Right atrium auricular region (tissue), 2 donors: Measurements from ENCODE around the gene RRP7A. TPM values are rescaled to one million over a fixed set of nuclear protein-coding genes. Genes with fewer than 3 reads are reported as not detected.
A peak's percentile ranks its signal among the peaks of the same experiment; 100 is the strongest.
"Not testable (repeated sequence)": the region's sequence is repeated elsewhere in the genome, so short reads cannot be mapped to it uniquely, and the experiment has no call there.

Experiments used
- DNase-seq: peaks from one replicate; pipeline ENCODE4 v3.0.0-alpha.2; 2019; ENCODE audit warnings: low spot score
- H3K27ac ChIP-seq, 2 donors: fragments of 200-600 bp; sonication (generic); 1 replicate in 1 of 2; 2 replicates in 1 of 2; pipeline ENCODE4 v1.5.1; 2016 to 2019
- H3K27me3 ChIP-seq, 2 donors: fragments of 200-600 bp; sonication (generic); one replicate each; pipeline versions ENCODE4 v1.5.1 to v1.6.0; 2017 to 2019
- H3K36me3 ChIP-seq: fragments of 200-600 bp; sonication (generic); one replicate; pipeline ENCODE4 v1.5.1; 2016
- H3K4me1 ChIP-seq, 2 donors: fragments of 200-600 bp; sonication (generic); one replicate each; pipeline versions ENCODE4 v1.5.1 to v1.6.0; 2017 to 2019
- H3K4me3 ChIP-seq, 2 donors: fragments of 200-600 bp; sonication (generic); 1 replicate in 1 of 2; 2 replicates in 1 of 2; pipeline ENCODE4 v1.5.1; 2017 to 2019; ENCODE audit warnings: mild to moderate bottlenecking in 1 of 2, moderate library complexity in 1 of 2
- H3K9me3 ChIP-seq, 2 donors: fragments of 200-600 bp; sonication (generic); one replicate each; pipeline ENCODE4 v1.5.1; 2019
- total RNA-seq, 2 donors: library from RNA; depleted of rRNA; stranded (reverse); fragments of >200 nt; gene quantifications; one replicate each; pipeline ENCODE4 v1.1.0, GENCODE V29; 2016
- TF ChIP-seq, protein P1 (sequence below), 2 donors: fragments of 200-600 bp; sonication (generic); IDR thresholded peaks; one replicate each; pipeline ENCODE4 v1.5.1; 2019; ENCODE audit warnings: antibody characterized with exemption in 2 of 2

RRP7A gene
- total RNA-seq, 2 donors from 2014 or later: 12.9 to 19.4 TPM

DNA sequence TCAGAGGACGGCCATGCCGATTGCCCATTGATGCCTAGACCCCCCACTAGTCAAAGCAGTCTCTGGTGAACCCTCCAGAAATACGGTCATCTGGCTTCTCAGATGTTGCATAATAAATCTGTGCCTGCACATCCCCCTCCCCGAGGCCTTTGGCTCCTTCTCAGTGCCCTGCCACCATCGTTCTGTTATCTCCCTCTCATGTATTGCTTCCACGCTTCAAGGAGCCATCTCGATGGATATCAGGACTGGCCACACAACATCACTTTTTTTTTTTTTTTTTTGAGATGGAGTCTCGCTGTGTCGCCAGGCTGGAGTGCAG, 1.6 kb upstream of the RRP7A start:
- DNase-seq: no peak
- no peaks in the 10 kb centered on the region for H3K9me3 ChIP-seq

DNA sequence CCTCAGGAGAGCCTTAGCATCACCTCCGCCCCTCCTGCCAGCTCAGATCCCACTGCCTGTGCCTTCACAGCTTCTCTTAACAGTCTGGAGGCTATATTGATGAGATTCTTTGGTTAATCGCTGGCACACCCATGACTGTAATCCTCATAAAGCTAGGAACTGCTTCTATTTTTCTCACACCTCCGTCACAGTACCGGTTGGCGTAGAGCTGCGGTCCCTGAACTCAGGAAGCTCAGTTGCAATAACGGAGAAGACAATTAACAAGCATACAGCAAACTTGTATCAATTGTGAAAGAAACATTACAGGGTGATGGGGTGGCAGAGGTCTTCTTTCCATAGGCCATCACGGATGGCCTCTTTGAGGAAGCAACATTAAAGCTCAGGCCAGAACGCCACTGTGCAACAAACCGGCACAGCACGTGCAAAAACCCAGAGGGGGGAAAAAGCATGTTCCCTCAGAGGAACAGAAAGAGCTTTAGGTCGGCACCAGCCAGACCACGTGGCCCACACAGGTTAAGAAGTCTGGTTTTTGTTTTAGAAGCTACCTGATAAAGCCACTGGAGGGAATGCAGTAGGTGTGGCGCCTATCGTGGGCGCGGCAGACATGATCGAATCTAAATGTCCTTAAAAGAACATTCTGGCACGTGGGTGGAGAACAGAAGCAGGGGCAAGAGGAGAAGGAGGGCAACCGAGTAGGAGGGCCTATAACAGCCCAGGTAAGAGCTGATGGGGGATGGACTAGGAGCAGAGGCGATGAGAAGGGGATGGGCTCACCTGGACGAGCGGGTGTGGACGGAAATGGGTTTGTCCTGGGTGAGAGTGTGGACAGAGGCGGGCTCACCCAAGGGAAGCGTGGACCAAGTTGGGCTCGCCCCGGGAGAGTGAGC, 715 bp downstream of the RRP7A start:
- H3K27me3 ChIP-seq, H3K9me3 ChIP-seq, DNase-seq, H3K4me1 ChIP-seq, H3K36me3 ChIP-seq: not testable (repeated sequence)
- H3K4me3 ChIP-seq: peak overlapping the region; percentile 89 to 99
- peak overlapping the region; percentile 76 to 81 for H3K27ac ChIP-seq

More for the DNA sequence above, 1.6 kb upstream of the RRP7A start:
- TF ChIP-seq, protein P1, sequence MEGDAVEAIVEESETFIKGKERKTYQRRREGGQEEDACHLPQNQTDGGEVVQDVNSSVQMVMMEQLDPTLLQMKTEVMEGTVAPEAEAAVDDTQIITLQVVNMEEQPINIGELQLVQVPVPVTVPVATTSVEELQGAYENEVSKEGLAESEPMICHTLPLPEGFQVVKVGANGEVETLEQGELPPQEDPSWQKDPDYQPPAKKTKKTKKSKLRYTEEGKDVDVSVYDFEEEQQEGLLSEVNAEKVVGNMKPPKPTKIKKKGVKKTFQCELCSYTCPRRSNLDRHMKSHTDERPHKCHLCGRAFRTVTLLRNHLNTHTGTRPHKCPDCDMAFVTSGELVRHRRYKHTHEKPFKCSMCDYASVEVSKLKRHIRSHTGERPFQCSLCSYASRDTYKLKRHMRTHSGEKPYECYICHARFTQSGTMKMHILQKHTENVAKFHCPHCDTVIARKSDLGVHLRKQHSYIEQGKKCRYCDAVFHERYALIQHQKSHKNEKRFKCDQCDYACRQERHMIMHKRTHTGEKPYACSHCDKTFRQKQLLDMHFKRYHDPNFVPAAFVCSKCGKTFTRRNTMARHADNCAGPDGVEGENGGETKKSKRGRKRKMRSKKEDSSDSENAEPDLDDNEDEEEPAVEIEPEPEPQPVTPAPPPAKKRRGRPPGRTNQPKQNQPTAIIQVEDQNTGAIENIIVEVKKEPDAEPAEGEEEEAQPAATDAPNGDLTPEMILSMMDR (IDR thresholded peaks at IDR 0.05): no peak
- Histone ChIP-seq H3K4me3 (no peak overlapping the region), H3K27ac (no peak overlapping the region), H3K27me3 (no peaks in the 10 kb centered on the region), H3K4me1 (peaks cover 0 to 10% of the 10 kb centered on the region in 2 donors), H3K36me3 (no peaks in the 10 kb centered on the region)

DNA sequence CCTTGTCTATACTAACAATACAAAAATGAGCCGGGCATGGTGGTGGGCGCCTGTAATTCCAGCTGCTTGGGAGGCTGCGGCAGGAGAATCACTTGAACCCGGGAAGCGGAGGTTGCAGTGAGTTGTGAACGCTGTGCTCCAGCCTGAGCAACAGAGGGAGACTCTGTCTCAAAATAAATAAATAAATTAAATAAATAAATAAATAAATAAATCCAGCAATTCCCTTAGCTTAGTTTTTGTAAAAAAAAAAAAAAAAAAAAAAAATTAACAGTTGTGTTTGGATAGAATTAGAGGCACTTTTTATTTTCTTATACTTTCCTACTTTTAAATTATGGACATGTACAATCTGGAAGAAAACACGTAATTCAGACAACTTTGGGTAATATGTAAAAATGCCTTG, 2.5 kb downstream of the RRP7A start:
- not testable (repeated sequence) for DNase-seq, H3K4me3 ChIP-seq, H3K27me3 ChIP-seq, H3K9me3 ChIP-seq, H3K27ac ChIP-seq, H3K36me3 ChIP-seq
- peaks cover 0 to 15% of the 10 kb centered on the region in 2 donors for H3K4me1 ChIP-seq

DNA sequence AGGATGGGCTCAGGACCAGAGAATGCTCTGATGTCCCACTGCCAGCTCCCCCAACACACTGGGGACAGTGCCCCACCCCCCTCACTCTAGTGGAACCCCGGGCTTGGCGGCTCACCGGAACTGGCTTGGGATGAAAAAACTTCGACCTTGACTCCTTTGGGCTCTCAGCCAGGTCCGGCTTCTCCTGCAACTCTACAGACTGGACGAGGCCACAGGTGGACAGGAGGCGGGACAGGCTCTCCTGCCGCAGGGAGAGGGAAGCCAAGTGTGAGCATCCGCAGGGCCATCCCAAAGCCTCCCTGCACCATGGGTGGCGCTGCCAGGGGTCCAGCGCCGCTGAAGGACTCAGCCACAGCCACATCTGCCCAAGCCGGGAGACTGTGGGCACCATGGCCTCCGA, 3.7 kb downstream of the RRP7A start:
- H3K27ac ChIP-seq: no peak overlapping the region
- TF ChIP-seq, protein P1 (IDR thresholded peaks at IDR 0.05): no peak
- H3K9me3 ChIP-seq: no peaks in the 10 kb centered on the region
- peaks cover 0 to 15% of the 10 kb centered on the region in 2 donors for H3K4me1 ChIP-seq
- no peaks in the 10 kb centered on the region for H3K27me3 ChIP-seq
- no peak overlapping the region for H3K4me3 ChIP-seq
- DNase-seq: no peak
- H3K36me3 ChIP-seq: peaks cover 8% of the 10 kb centered on the region

DNA sequence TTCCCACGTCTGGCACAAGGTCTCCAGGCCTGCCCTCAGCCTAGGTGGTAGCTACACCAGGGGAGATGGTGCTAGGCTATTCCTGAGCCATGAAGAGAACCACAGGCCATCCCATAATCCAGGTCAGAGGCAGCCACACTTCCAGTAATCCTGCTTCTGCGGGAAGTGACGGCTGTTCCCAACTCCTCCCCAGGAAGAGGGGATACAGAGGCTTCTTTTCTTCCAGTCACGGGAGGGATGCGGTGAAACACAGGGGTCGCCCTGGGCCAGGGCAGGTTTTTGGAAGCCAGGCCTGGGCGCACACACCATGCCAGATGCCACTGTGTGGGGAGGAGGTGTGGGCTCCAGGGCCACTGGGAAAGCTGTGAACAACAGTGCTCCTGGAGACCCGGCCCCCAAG, 4.3 kb downstream of the RRP7A start:
- H3K36me3 ChIP-seq, H3K9me3 ChIP-seq, H3K27me3 ChIP-seq, H3K4me3 ChIP-seq, DNase-seq, H3K27ac ChIP-seq: not testable (repeated sequence)
- peaks cover 0 to 14% of the 10 kb centered on the region in 2 donors for H3K4me1 ChIP-seq

DNA sequence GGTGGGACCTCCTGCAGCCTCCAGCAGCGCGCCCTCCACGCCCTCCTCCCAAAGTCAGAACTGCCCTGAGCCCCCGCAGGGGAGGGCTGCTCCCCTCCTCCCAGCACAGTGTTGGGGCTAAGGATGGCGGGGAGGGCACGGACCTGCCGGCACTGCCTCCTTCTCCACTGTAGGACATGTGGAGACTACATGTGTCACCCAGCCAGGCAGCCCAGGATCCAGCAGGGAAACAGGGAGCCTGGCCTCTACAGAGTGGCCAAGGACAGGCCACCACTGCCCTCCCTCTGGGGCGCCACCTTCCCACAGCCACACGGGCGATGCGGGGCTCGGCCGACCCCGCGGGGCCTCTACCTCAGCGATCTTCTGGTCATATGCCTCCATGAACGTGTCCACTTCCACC, 5.3 kb downstream of the RRP7A start:
- not testable (repeated sequence) for H3K36me3 ChIP-seq, DNase-seq, H3K9me3 ChIP-seq, H3K4me3 ChIP-seq, H3K27me3 ChIP-seq, H3K27ac ChIP-seq, H3K4me1 ChIP-seq

DNA sequence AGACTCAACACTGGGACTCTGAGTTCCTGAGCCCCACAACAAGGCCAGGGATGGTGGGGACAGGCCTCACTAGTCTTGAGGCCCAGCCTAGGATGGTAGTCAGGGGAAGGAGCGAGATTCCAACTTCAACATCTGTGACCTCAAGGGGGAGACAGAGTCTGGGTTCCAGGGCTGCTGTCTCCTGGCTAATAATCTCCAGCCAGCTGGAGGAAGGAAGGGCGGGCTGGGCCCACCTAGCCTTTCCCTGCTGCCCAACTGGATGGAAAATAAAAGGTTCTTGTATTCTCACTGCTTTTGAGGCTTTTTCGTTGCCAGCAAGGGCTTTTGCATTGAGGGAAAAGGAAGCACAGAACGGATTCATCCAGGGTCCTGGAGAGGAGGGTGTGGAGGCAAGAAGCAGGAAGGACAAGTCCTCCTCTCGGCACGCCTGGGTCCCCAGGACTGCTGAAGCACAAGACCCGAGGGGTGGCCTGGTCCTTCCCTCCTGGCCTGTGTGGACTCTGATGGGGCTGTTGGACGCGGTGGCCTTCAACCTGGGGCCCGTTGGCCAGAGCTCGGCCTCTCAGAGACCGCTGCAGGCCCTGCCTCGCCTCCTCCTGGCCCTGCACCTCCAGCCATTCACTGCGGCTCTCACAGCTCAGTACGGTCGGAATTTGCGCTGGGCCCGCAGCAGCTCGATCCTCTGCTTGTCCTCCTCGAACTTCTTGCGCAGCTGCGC, 7.2 kb downstream of the RRP7A start:
- H3K4me3 ChIP-seq, H3K9me3 ChIP-seq, H3K4me1 ChIP-seq, H3K36me3 ChIP-seq, H3K27me3 ChIP-seq: not testable (repeated sequence)
- TF ChIP-seq, protein P1 (IDR thresholded peaks at IDR 0.05): peak in 1 of 2 donors; percentile 40
- DNase-seq: peak; percentile 63
- H3K27ac ChIP-seq: peak overlapping the region in 1 of 2 donors; percentile 16
